Smooth muscle cell (in vitro differentiated cells): ENCODE results near the gene ABCB4. TPM values are rescaled to one million over a fixed set of nuclear protein-coding genes. Genes with fewer than 3 reads are reported as not detected.
"Not testable (repeated sequence)": the region's sequence is repeated elsewhere in the genome, so short reads cannot be mapped to it uniquely, and the experiment has no call there.

Experiments
- DNase-seq: peaks from one replicate; lab custom pipeline; 2025; ENCODE audit not compliant: unreplicated experiment; lab: John Stamatoyannopoulos, UW
- H2AFZ ChIP-seq: fragments of 200-600 bp; sonication (generic); 2 replicates; pipeline ENCODE4 v1.6.0; 2016; ENCODE audit warnings: antibody characterized with exemption, low read depth, mild to moderate bottlenecking
- H3F3A ChIP-seq: fragments of 200-600 bp; sonication (generic); 2 replicates; pipeline ENCODE4 v1.6.0; 2017; ENCODE audit warnings: antibody characterized with exemption, low read depth
- H3K27ac ChIP-seq: fragments of 200-600 bp; sonication (generic); 2 replicates; pipeline ENCODE4 v1.5.1; 2016; ENCODE audit warnings: low read depth, mild to moderate bottlenecking
- H3K27me3 ChIP-seq: fragments of 200-600 bp; sonication (generic); 2 replicates; pipeline ENCODE4 v1.6.1; 2016; ENCODE audit warnings: low read depth, mild to moderate bottlenecking
- H3K36me3 ChIP-seq: fragments of 200-600 bp; sonication (generic); 2 replicates; pipeline ENCODE4 v1.5.1; 2016; ENCODE audit warnings: low read depth
- H3K4me1 ChIP-seq: fragments of 200-600 bp; sonication (generic); 2 replicates; pipeline ENCODE4 v1.5.1; 2016; ENCODE audit warnings: low read depth
- H3K4me2 ChIP-seq: fragments of 200-600 bp; sonication (generic); 2 replicates; pipeline ENCODE4 v1.6.0; 2016; ENCODE audit warnings: mild to moderate bottlenecking
- H3K4me3 ChIP-seq: fragments of 200-600 bp; sonication (generic); 2 replicates; pipeline ENCODE4 v1.5.1; 2016; ENCODE audit warnings: mild to moderate bottlenecking
- H3K79me2 ChIP-seq: fragments of 200-600 bp; sonication (generic); 2 replicates; pipeline ENCODE4 v1.6.0; 2016; ENCODE audit warnings: low read depth, mild to moderate bottlenecking
- H3K9ac ChIP-seq: fragments of 200-600 bp; sonication (generic); 2 replicates; pipeline ENCODE4 v1.6.0; 2016; ENCODE audit warnings: low read depth
- H3K9me3 ChIP-seq: fragments of 200-600 bp; sonication (generic); replicated peaks from 2 replicates; pipeline ENCODE4 v1.5.1; 2016; ENCODE audit warnings: low read depth
- H4K20me1 ChIP-seq: fragments of 200-600 bp; sonication (generic); 2 replicates; pipeline ENCODE4 v1.6.0; 2016; ENCODE audit warnings: low read depth
- CTCF ChIP-seq: fragments of 200-600 bp; sonication (generic); IDR thresholded peaks from 2 replicates; pipeline ENCODE4 v1.5.1; 2017; ENCODE audit warnings: borderline replicate concordance, mild to moderate bottlenecking, antibody characterized with exemption; ENCODE audit not compliant: insufficient read depth, poor library complexity, severe bottlenecking
- whole genome bisulfite sequencing: methylation state at CpG from one replicate; pipeline ENCODE4 v1.1.7; 2016; ENCODE audit warnings: low lambda C conversion rate; 5-methylcytosine and 5-hydroxymethylcytosine counted together
- polyA plus RNA-seq: library from polyadenylated mRNA; unstranded; fragments of >200 nt; fragmentation: Nextera tagmentation; extraction: Ambion mirVana; gene quantifications from 2 replicates; pipeline ENCODE4 v1.2.1, GENCODE V29; 2016
- total RNA-seq: library from RNA; depleted of rRNA; stranded (reverse); fragments of >200 nt; gene quantifications from 2 replicates; pipeline ENCODE4 v1.2.3, GENCODE V29; 2014

The ABCB4 gene
- total and polyA plus RNA-seq, 2 experiments from 2014 or later: 0.40 to 1.1 TPM

- not testable (repeated sequence) for H3K27ac ChIP-seq, H3F3A ChIP-seq, H3K9me3 ChIP-seq, H3K4me1 ChIP-seq, H3K4me2 ChIP-seq, DNase-seq, H3K79me2 ChIP-seq, H3K4me3 ChIP-seq, H4K20me1 ChIP-seq, H3K36me3 ChIP-seq, H3K27me3 ChIP-seq, H2AFZ ChIP-seq, H3K9ac ChIP-seq
- WGBS: 76% methylated on average over 7 of the region's 7 CpGs
Measured at GRCh38 chr7:87465534-87465880, 10.0 kb downstream of the ABCB4 start.

GRCh38 chr7:87464830-87465533 is 10.5 kb downstream of the ABCB4 start:
- not testable (repeated sequence) for H2AFZ ChIP-seq, H4K20me1 ChIP-seq, H3K27me3 ChIP-seq, H3K27ac ChIP-seq, DNase-seq, H3F3A ChIP-seq, H3K79me2 ChIP-seq, H3K36me3 ChIP-seq, H3K9me3 ChIP-seq, H3K4me1 ChIP-seq, H3K4me2 ChIP-seq, H3K9ac ChIP-seq
- WGBS: 52% methylated on average over 16 of the region's 16 CpGs
- peak overlapping the region; percentile 10 for H3K4me3 ChIP-seq

GRCh38 chr7:87463982-87464381 is 11.5 kb downstream of the ABCB4 start:
- H3K9ac ChIP-seq: no peak overlapping the region
- no peaks in the 10 kb centered on the region for H3F3A ChIP-seq
- WGBS: 92% methylated on average over 2 of the region's 2 CpGs
- no peak overlapping the region for H2AFZ ChIP-seq
- DNase-seq: no peak
- H3K4me3 ChIP-seq: no peak overlapping the region
- H3K79me2 ChIP-seq: no peaks in the 10 kb centered on the region
- no peaks in the 10 kb centered on the region for H3K9me3 ChIP-seq
- H3K27ac ChIP-seq: no peak overlapping the region
- no peaks in the 10 kb centered on the region for H3K36me3 ChIP-seq
- H3K27me3 ChIP-seq: peaks cover 4% of the 10 kb centered on the region
- H3K4me2 ChIP-seq: no peak overlapping the region
- no peak for TF ChIP-seq CTCF
- no peaks in the 10 kb centered on the region for H4K20me1 ChIP-seq
- H3K4me1 ChIP-seq: no peaks in the 10 kb centered on the region

GRCh38 chr7:87460444-87460843 is 15.0 kb downstream of the ABCB4 start:
- not testable (repeated sequence) for H2AFZ ChIP-seq, H3K4me2 ChIP-seq, H3F3A ChIP-seq, H3K9me3 ChIP-seq, H3K9ac ChIP-seq, H3K4me1 ChIP-seq, H3K27ac ChIP-seq, H3K36me3 ChIP-seq, DNase-seq, H3K4me3 ChIP-seq, H3K27me3 ChIP-seq, H4K20me1 ChIP-seq, H3K79me2 ChIP-seq
- 94% methylated on average over 3 of the region's 3 CpGs for WGBS

GRCh38 chr7:87459941-87460340 is 15.5 kb downstream of the ABCB4 start:
- no peak overlapping the region for H3K9ac ChIP-seq
- no peaks in the 10 kb centered on the region for H3K79me2 ChIP-seq
- no peak overlapping the region for H2AFZ ChIP-seq
- no peaks in the 10 kb centered on the region for H3K36me3 ChIP-seq
- H4K20me1 ChIP-seq: no peaks in the 10 kb centered on the region
- WGBS: 85% methylated on average over 2 of the region's 2 CpGs
- no peak for TF ChIP-seq CTCF
- no peak for DNase-seq
- no peaks in the 10 kb centered on the region for H3K9me3 ChIP-seq
- peaks cover 4% of the 10 kb centered on the region for H3K27me3 ChIP-seq
- no peaks in the 10 kb centered on the region for H3F3A ChIP-seq
- H3K4me3 ChIP-seq: no peak overlapping the region
- H3K4me2 ChIP-seq: no peak overlapping the region
- no peak overlapping the region for H3K27ac ChIP-seq
- H3K4me1 ChIP-seq: no peaks in the 10 kb centered on the region
